ENCODE measurements around the gene UBR1. TPM values are rescaled to one million over a fixed set of nuclear protein-coding genes. Genes with fewer than 3 reads are reported as not detected.
"Not testable (repeated sequence)": the region's sequence is repeated elsewhere in the genome, so short reads cannot be mapped to it uniquely, and the experiment has no call there.

The UBR1 gene
- polyA plus RNA-seq, 1 experiment = 6.5 TPM

- no peak for DNase-seq (ENCODE audit: low read depth)
- ChIA-PET POLR2A (no interaction called here), CTCF (interaction anchor here (0.5 kb wide), 1 partner anchor 9 kb away, joined by 4 read pairs; no protein-coding TSS in a partner anchor)
- TF ChIP-seq CTCF (IDR thresholded peaks at IDR 0.05; ENCODE audit: insufficient read depth, low read depth, low read length) = no peak
- Histone ChIP-seq H3K36me3 (ENCODE audit: control insufficient read depth, insufficient read depth, low read length) (no peaks in the 10 kb centered on the region; the same call in 1 of the 2 replicates), H3K4me3 (ENCODE audit: low read depth, low read length) (peak overlapping the region; percentile 62), H3K27me3 (ENCODE audit: control insufficient read depth, insufficient read depth, low read length) (no peaks in the 10 kb centered on the region)
These were observed 27.1 kb upstream of the UBR1 start for GRCh38 chr15:43132830-43133429.

- Histone ChIP-seq H3K4me3 (ENCODE audit: low read depth, low read length) (no peak overlapping the region), H3K27me3 (ENCODE audit: control insufficient read depth, insufficient read depth, low read length) (no peaks in the 10 kb centered on the region), H3K36me3 (ENCODE audit: control insufficient read depth, insufficient read depth, low read length) (no peaks in the 10 kb centered on the region)
- ChIA-PET POLR2A (no interaction called here), CTCF (no interaction called here)
- TF ChIP-seq CTCF (IDR thresholded peaks at IDR 0.05; ENCODE audit: insufficient read depth, low read depth, low read length) = no peak
- DNase-seq (ENCODE audit: low read depth) = no peak
These were observed 23.1 kb upstream of the UBR1 start for GRCh38 chr15:43128980-43129335.

GRCh38 chr15:43128174-43128979 is 22.5 kb upstream of the UBR1 start:
- H3K4me3 ChIP-seq (ENCODE audit: low read depth, low read length); H3K36me3 ChIP-seq (ENCODE audit: control insufficient read depth, insufficient read depth, low read length); DNase-seq (ENCODE audit: low read depth); H3K27me3 ChIP-seq (ENCODE audit: control insufficient read depth, insufficient read depth, low read length); POLR2A ChIA-PET; CTCF ChIA-PET: not testable (repeated sequence)

- POLR2A ChIA-PET = no interaction called here
- TF ChIP-seq CTCF (IDR thresholded peaks at IDR 0.05; ENCODE audit: insufficient read depth, low read depth, low read length) = no peak
- no peak for DNase-seq (ENCODE audit: low read depth)
These were observed 21.9 kb upstream of the UBR1 start for GRCh38 chr15:43127752-43128151.

GRCh38 chr15:43126356-43126755 is 20.5 kb upstream of the UBR1 start:
- ChIA-PET CTCF (no interaction called here), POLR2A (no interaction called here)
- Histone ChIP-seq H3K36me3 (ENCODE audit: control insufficient read depth, insufficient read depth, low read length) (no peaks in the 10 kb centered on the region), H3K27me3 (ENCODE audit: control insufficient read depth, insufficient read depth, low read length) (no peaks in the 10 kb centered on the region), H3K4me3 (ENCODE audit: low read depth, low read length) (no peak overlapping the region)
- no peak for DNase-seq (ENCODE audit: low read depth)
- no peak for TF ChIP-seq CTCF (IDR thresholded peaks at IDR 0.05; ENCODE audit: insufficient read depth, low read depth, low read length)

More at GRCh38 chr15:43127752-43128151, 21.9 kb upstream of the UBR1 start:
- H3K27me3 ChIP-seq (ENCODE audit: control insufficient read depth, insufficient read depth, low read length) = no peaks in the 10 kb centered on the region
- H3K36me3 ChIP-seq (ENCODE audit: control insufficient read depth, insufficient read depth, low read length) = no peaks in the 10 kb centered on the region
- H3K4me3 ChIP-seq (ENCODE audit: low read depth, low read length) = no peak overlapping the region
- CTCF ChIA-PET = interaction anchor here (1.0 kb wide), 1 partner anchor 12 kb away, joined by 4 read pairs; no protein-coding TSS in a partner anchor

All from BJ (cell line).